Panc1 (cell line): ENCODE data around the gene INPP5K. TPM values are rescaled to one million over a fixed set of nuclear protein-coding genes. Genes with fewer than 3 reads are reported as not detected.

Experiments used
- ATAC-seq: fragments of 200-7000 bp; cut with Tn5 transposase; 2 replicates; pipeline ENCODE4 v1.9.1; 2020; ENCODE audit warnings: mild to moderate bottlenecking, moderate library complexity
- BruUV-seq: library from RNA; stranded (reverse); fragments of 400-500 nt; replicated peaks from 2 replicates; lab custom pipeline; 2021; lab: Mats Ljungman, UMichigan
- CTCF ChIA-PET: fragments of 300-600 bp; sonication (Branson Sonifier 250); formaldehyde crosslinking; loops from one replicate; lab custom pipeline; 2022; ENCODE audit warnings: antibody characterized with exemption; lab: Charles Lee
- POLR2A ChIA-PET: fragments of 300-600 bp; sonication (Branson Sonifier 250); formaldehyde crosslinking; loops from one replicate; lab custom pipeline; 2022; ENCODE audit warnings: antibody characterized with exemption; lab: Charles Lee
- DNase-seq: peaks from one replicate; pipeline ENCODE4 v3.0.0-alpha.2; 2010; ENCODE audit warnings: low read depth, low spot score
- H3K27ac ChIP-seq: 2 replicates; pipeline ENCODE4 v1.5.1; 2011; ENCODE audit warnings: mild to moderate bottlenecking, low read length, inconsistent platforms
- H3K27me3 ChIP-seq: fragments of 200-500 bp; sonication (Bioruptor generic); 2 replicates; pipeline ENCODE4 v1.6.0; 2014; ENCODE audit warnings: low read length, inconsistent platforms; ENCODE audit not compliant: control insufficient read depth, insufficient read depth
- H3K36me3 ChIP-seq: fragments of 200-500 bp; sonication (Bioruptor generic); 2 replicates; pipeline ENCODE4 v1.5.1; 2014; ENCODE audit warnings: inconsistent platforms, mild to moderate bottlenecking, low read length, moderate library complexity; ENCODE audit not compliant: control insufficient read depth, insufficient read depth
- H3K4me1 ChIP-seq: 2 replicates; pipeline ENCODE4 v1.5.1; 2011; ENCODE audit warnings: inconsistent platforms, mild to moderate bottlenecking, low read length, moderate library complexity; ENCODE audit not compliant: control insufficient read depth, insufficient read depth
- H3K4me3 ChIP-seq, 2 experiments: 2 replicates each; pipeline ENCODE4 v1.5.1; 2011 to 2012; ENCODE audit warnings: low read depth in 2 of 2, low read length in 2 of 2, mild to moderate bottlenecking in 2 of 2, inconsistent platforms in 1 of 2, moderate library complexity in 1 of 2
- H3K9me3 ChIP-seq: fragments of 200-500 bp; sonication (Bioruptor generic); 2 replicates; pipeline ENCODE4 v1.5.1; 2014; ENCODE audit warnings: low read depth, mild to moderate bottlenecking, inconsistent platforms, low read length, moderate library complexity; ENCODE audit not compliant: control insufficient read depth, insufficient read depth
- POLR2AphosphoS5 ChIP-seq: IDR thresholded peaks from 2 replicates; pipeline ENCODE4 v1.6.1; 2012; ENCODE audit warnings: mild to moderate bottlenecking, low read depth, low read length, moderate library complexity
- SIN3A ChIP-seq: IDR thresholded peaks from 2 replicates; pipeline ENCODE4 v1.6.1; 2012; ENCODE audit warnings: low read depth, mild to moderate bottlenecking, low read length, moderate library complexity, borderline replicate concordance; ENCODE audit not compliant: insufficient read depth
- TCF7L2 ChIP-seq: IDR thresholded peaks from 2 replicates; pipeline ENCODE4 v1.6.1; 2011; ENCODE audit warnings: mild to moderate bottlenecking, low read depth, low read length, inconsistent platforms
- in situ Hi-C: cut with HindIII; loops from 2 replicates; pipeline ENCODE4 v1.10.0; 2016; ENCODE audit warnings: low sequenced_read_pairs, low pct_unique_long_range_greater_than_20kb
- intact Hi-C: fragments of 100-400 bp; cut with micrococcal nuclease; formaldehyde crosslinking; loops from one replicate; pipeline ENCODE4 v1.10.0; 2022; ENCODE audit not compliant: unreplicated experiment
- total RNA-seq: library from RNA; stranded (reverse); gene quantifications from one replicate; pipeline ENCODE4 v1.2.1, GENCODE V29; 2021; ENCODE audit not compliant: unreplicated experiment
- TF ChIP-seq, protein P1 (sequence below), 2 experiments: IDR thresholded peaks; 2 replicates each; pipeline ENCODE4 v1.6.1; 2011 to 2012; ENCODE audit warnings: low read depth in 2 of 2, control low read depth in 1 of 2, low read length in 1 of 2, mild to moderate bottlenecking in 1 of 2, moderate library complexity in 1 of 2; ENCODE audit not compliant: insufficient read depth in 1 of 2
- TF ChIP-seq, protein P2 (sequence below): fragments of 450-650 bp; IDR thresholded peaks from 2 replicates; pipeline ENCODE4 v1.5.1; 2017; ENCODE audit warnings: mild to moderate bottlenecking

INPP5K gene
- total RNA-seq, 1 experiment from 2014 or later, result 21.3 TPM

DNA sequence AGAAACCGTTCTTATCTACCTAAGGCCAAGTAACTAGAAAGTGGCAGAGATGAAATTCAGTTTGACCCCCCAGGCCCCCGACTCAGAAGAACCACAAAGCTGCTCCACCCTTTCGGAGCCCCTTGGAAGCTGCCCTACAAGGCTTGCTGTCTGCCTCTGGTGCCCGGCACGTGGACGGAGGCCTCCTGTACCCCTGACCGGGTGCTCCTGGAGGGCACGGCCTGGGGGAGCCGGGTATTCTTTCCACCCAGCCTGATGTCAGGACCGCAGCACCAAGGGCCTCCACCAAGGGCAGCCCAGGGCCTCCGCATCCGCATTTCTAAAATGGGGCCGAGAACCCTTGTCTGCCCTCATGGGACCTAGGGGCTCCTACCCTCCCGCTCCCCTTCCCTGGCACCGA lies 44.9 kb downstream of the INPP5K start (continued):
- TF ChIP-seq, protein P1, sequence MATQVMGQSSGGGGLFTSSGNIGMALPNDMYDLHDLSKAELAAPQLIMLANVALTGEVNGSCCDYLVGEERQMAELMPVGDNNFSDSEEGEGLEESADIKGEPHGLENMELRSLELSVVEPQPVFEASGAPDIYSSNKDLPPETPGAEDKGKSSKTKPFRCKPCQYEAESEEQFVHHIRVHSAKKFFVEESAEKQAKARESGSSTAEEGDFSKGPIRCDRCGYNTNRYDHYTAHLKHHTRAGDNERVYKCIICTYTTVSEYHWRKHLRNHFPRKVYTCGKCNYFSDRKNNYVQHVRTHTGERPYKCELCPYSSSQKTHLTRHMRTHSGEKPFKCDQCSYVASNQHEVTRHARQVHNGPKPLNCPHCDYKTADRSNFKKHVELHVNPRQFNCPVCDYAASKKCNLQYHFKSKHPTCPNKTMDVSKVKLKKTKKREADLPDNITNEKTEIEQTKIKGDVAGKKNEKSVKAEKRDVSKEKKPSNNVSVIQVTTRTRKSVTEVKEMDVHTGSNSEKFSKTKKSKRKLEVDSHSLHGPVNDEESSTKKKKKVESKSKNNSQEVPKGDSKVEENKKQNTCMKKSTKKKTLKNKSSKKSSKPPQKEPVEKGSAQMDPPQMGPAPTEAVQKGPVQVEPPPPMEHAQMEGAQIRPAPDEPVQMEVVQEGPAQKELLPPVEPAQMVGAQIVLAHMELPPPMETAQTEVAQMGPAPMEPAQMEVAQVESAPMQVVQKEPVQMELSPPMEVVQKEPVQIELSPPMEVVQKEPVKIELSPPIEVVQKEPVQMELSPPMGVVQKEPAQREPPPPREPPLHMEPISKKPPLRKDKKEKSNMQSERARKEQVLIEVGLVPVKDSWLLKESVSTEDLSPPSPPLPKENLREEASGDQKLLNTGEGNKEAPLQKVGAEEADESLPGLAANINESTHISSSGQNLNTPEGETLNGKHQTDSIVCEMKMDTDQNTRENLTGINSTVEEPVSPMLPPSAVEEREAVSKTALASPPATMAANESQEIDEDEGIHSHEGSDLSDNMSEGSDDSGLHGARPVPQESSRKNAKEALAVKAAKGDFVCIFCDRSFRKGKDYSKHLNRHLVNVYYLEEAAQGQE (IDR thresholded peaks at IDR 0.05; ENCODE audit: insufficient read depth in 1 of 2, low read depth in 2 of 2, low read length in 1 of 2), result no peak

DNA sequence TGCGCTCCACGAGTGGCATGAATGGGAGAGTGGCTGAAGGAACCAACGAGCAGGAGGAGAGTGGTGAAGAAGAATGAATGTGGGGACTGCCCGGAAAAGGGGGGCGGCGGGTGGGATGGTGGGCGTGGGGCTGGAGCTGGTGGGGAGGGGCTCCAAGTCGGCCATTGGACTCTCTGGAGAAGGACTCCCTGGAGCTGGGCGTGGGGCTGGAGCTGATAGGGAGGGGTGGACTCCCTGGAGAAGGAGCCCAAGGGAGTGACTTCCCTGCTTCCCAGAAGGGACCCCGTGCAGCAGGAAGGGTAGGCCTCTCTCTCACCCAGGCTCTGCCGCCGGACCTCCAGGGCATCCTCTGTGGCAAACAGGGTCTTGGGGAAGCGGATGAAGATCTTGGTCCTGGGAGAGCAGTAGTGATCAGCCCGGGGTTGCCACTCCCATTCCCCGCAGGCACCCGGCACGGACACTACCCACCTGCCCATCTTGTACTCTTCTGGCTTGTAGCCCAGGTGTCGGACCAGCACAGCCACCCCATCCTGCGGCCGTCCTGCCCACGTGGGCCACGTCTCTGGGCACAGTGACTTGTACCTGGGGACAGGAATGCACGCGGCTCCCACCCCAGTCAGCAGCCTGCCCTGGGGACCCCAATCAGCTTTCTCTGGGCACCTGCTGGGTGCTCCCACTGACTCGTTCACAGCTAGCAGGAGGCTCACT lies 45.5 kb downstream of the INPP5K start:
- Histone ChIP-seq H3K4me3 (no peak overlapping the region), H3K4me1 (peaks cover 2% of the 10 kb centered on the region; the same call in 1 of the 2 replicates), H3K27me3 (no peaks in the 10 kb centered on the region), H3K27ac (no peak overlapping the region), H3K9me3 (no peaks in the 10 kb centered on the region), H3K36me3 (peaks cover 5% of the 10 kb centered on the region)
- no peak for TF ChIP-seq POLR2AphosphoS5
- TF ChIP-seq, protein P2, sequence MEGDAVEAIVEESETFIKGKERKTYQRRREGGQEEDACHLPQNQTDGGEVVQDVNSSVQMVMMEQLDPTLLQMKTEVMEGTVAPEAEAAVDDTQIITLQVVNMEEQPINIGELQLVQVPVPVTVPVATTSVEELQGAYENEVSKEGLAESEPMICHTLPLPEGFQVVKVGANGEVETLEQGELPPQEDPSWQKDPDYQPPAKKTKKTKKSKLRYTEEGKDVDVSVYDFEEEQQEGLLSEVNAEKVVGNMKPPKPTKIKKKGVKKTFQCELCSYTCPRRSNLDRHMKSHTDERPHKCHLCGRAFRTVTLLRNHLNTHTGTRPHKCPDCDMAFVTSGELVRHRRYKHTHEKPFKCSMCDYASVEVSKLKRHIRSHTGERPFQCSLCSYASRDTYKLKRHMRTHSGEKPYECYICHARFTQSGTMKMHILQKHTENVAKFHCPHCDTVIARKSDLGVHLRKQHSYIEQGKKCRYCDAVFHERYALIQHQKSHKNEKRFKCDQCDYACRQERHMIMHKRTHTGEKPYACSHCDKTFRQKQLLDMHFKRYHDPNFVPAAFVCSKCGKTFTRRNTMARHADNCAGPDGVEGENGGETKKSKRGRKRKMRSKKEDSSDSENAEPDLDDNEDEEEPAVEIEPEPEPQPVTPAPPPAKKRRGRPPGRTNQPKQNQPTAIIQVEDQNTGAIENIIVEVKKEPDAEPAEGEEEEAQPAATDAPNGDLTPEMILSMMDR, result no peak
- TF ChIP-seq TCF7L2, result no peak
- TF ChIP-seq SIN3A, result no peak
- TF ChIP-seq, protein P1 (IDR thresholded peaks at IDR 0.05; ENCODE audit: insufficient read depth in 1 of 2, low read depth in 2 of 2, low read length in 1 of 2), result no peak
- BruUV-seq, result no TSS peak
- in situ Hi-C loops, result no loop called here
- CTCF ChIA-PET, result no interaction called here
- DNase-seq, result no peak
- POLR2A ChIA-PET, result no interaction called here
- no peak for ATAC-seq
- intact Hi-C loops, result no loop called here
